Measurements from ENCODE around the gene PNMA5. TPM values are rescaled to one million over a fixed set of nuclear protein-coding genes. Genes with fewer than 3 reads are reported as not detected.
"Not testable (repeated sequence)": the region's sequence is repeated elsewhere in the genome, so short reads cannot be mapped to it uniquely, and the experiment has no call there.

Gene PNMA5
- total RNA-seq, 6 donors from 2014 or later: not detected

DNA sequence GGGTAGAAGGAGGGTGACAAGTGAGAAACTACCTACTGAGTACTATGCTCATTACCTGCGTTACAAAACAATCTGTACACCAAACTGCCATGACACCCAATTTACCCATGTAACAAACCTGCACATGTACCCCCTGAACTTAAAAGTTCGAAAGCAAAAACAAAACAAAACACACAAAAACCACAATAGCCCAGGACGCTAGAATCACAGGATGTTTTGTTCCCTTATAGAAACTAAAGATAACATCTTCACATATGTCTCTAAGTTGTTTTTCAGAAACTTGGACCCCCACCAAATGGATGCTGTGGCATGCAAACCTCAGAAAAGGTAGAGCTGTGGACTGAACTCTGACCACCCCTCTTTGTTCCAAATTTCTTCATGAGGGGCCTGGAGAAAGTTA, 25.2 kb upstream of the PNMA5 start:
- Histone ChIP-seq H3K36me3 (no peaks in the 10 kb centered on the region), H3K27ac (no peak overlapping the region), H3K4me1 (no peaks in the 10 kb centered on the region), H3K9me3 (no peaks in the 10 kb centered on the region), H3K4me3 (no peak overlapping the region), H3K27me3 (no peaks in the 10 kb centered on the region)
- 46 to 47% methylated on average over 3 of the region's 3 CpGs for WGBS, 2 donors
- ATAC-seq (ENCODE audit: low FRiP score in 2 of 2) (no peak), DNase-seq (no peak)
- TF ChIP-seq POLR2A (IDR thresholded peaks at IDR 0.05) (no peak), EP300 (IDR thresholded peaks at IDR 0.05) (no peak), POLR2AphosphoS5 (IDR thresholded peaks at IDR 0.05) (no peak)
- TF ChIP-seq, protein P1, sequence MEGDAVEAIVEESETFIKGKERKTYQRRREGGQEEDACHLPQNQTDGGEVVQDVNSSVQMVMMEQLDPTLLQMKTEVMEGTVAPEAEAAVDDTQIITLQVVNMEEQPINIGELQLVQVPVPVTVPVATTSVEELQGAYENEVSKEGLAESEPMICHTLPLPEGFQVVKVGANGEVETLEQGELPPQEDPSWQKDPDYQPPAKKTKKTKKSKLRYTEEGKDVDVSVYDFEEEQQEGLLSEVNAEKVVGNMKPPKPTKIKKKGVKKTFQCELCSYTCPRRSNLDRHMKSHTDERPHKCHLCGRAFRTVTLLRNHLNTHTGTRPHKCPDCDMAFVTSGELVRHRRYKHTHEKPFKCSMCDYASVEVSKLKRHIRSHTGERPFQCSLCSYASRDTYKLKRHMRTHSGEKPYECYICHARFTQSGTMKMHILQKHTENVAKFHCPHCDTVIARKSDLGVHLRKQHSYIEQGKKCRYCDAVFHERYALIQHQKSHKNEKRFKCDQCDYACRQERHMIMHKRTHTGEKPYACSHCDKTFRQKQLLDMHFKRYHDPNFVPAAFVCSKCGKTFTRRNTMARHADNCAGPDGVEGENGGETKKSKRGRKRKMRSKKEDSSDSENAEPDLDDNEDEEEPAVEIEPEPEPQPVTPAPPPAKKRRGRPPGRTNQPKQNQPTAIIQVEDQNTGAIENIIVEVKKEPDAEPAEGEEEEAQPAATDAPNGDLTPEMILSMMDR (IDR thresholded peaks at IDR 0.05): no peak

DNA sequence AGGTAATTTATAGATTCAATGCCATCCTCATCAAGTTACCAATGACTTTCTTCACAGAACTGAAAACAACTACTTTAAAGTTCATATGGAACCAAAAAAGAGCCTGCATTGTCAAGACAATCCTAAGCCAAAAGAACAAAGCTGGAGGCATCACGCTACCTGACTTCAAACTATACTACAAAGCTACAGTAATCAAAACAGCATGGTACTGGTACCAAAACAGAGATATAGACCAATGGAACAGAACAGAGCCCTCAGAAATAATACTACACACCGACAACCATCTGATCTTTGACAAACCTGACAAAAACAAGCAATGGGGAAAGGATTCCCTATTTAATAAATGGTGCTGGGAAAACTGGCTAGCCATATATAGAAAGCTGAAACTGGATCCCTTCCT, 23.3 kb upstream of the PNMA5 start:
- ATAC-seq (ENCODE audit: low FRiP score in 2 of 2); H3K4me1 ChIP-seq; H3K27me3 ChIP-seq; H3K36me3 ChIP-seq; H3K4me3 ChIP-seq; H3K9me3 ChIP-seq; H3K27ac ChIP-seq; DNase-seq: not testable (repeated sequence)
- WGBS, 2 donors: 59 to 80% methylated on average over 2 of the region's 2 CpGs

DNA sequence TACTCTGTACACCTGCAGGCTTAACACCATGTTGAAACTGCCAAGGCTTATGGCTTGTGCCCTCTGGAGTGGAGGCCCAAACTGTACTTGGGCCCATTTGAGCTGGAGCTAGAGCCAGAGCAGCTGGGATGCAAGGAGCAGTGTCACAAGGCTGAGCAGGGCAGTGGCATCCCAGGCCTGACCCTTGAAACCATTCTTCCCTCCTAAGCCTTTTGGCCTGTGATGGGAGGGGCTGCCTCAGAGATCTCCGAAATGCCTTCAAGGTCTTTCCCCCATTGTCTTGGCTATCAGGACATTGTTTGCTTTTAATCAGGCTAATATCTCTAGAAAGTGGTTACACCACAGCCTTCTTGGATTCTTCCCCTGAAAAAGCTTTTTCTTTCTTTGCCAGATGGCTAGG, 10.9 kb upstream of the PNMA5 start:
- Histone ChIP-seq H3K36me3 (no peaks in the 10 kb centered on the region), H3K4me1 (no peaks in the 10 kb centered on the region), H3K27ac (no peak overlapping the region), H3K27me3 (no peaks in the 10 kb centered on the region), H3K9me3 (no peaks in the 10 kb centered on the region), H3K4me3 (no peak overlapping the region)
- ATAC-seq (ENCODE audit: low FRiP score in 2 of 2): no peak
- TF ChIP-seq POLR2AphosphoS5 (IDR thresholded peaks at IDR 0.05) (no peak), EP300 (IDR thresholded peaks at IDR 0.05) (no peak)
- 74 to 75% methylated on average over 1 of the region's 1 CpG for whole genome bisulfite sequencing, 2 donors
- no peak for DNase-seq

DNA sequence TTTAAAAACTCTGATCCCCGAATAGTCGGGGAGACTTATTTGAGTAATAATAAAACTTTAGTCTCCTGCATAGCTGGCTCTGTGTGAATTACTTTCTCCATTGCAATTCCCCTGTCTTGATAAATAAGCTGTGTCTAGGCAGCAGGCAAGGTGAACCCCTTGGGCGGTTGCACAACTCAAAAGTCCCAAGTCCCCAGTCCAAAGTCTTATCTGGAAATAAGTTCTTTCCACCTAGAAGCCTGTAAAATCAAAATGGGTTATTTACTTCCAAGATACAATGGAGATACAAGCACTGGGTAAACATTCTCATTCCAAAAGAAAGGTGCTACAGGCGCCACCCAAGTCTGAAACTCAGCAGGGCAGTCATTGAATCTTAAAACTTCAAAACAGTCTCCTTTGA, 10.1 kb upstream of the PNMA5 start:
- ATAC-seq (ENCODE audit: low FRiP score in 2 of 2) (no peak), DNase-seq (no peak)
- H3K4me1 ChIP-seq: no peaks in the 10 kb centered on the region
- H3K27me3 ChIP-seq: no peaks in the 10 kb centered on the region
- no peaks in the 10 kb centered on the region for H3K36me3 ChIP-seq
- no peak overlapping the region for H3K4me3 ChIP-seq
- no peak overlapping the region for H3K27ac ChIP-seq
- no peaks in the 10 kb centered on the region for H3K9me3 ChIP-seq
- 68 to 72% methylated on average over 3 to 4 of the region's 4 CpGs for WGBS, 2 donors
- TF ChIP-seq POLR2AphosphoS5 (IDR thresholded peaks at IDR 0.05) (no peak), EP300 (IDR thresholded peaks at IDR 0.05) (no peak), POLR2A (IDR thresholded peaks at IDR 0.05) (no peak)
- TF ChIP-seq, protein P1 (IDR thresholded peaks at IDR 0.05): no peak

- ATAC-seq (ENCODE audit: low FRiP score in 2 of 2): not testable (repeated sequence)
Observed at GRCh38 chrX:153002182-153002581, 8.3 kb upstream of the PNMA5 start.

DNA sequence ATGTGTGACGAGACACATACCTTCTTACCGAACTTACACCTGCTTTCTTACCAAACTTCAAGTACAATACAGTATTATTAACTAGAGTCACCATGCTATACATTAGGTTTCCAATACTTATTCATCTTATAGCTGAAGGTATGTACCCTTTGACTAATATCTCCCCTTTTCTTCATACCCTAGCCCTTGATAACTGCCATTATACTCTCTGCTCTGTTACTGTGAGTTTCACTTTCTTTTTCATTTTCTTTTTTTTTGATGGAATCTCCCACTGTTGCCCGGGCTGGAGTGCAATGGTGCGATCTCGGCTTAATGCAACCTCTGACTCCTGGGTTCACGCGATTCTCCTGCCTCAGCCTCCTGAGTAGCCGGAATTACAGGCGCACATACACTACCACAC, 3.4 kb upstream of the PNMA5 start:
- Histone ChIP-seq H3K4me3 (no peak overlapping the region), H3K27ac (no peak overlapping the region), H3K36me3 (no peaks in the 10 kb centered on the region), H3K27me3 (no peaks in the 10 kb centered on the region), H3K4me1 (no peaks in the 10 kb centered on the region), H3K9me3 (no peaks in the 10 kb centered on the region)
- DNase-seq (no peak), ATAC-seq (ENCODE audit: low FRiP score in 2 of 2) (no peak)
- WGBS, 2 donors: 77 to 87% methylated on average over 9 of the region's 9 CpGs
- TF ChIP-seq, protein P1 (IDR thresholded peaks at IDR 0.05): no peak
- TF ChIP-seq POLR2AphosphoS5 (IDR thresholded peaks at IDR 0.05) (no peak), POLR2A (IDR thresholded peaks at IDR 0.05) (no peak), EP300 (IDR thresholded peaks at IDR 0.05) (no peak)

More at GRCh38 chrX:153002182-153002581, 8.3 kb upstream of the PNMA5 start:
- H3K36me3 ChIP-seq, H3K9me3 ChIP-seq, DNase-seq, H3K4me3 ChIP-seq, H3K27me3 ChIP-seq, H3K27ac ChIP-seq, H3K4me1 ChIP-seq: not testable (repeated sequence)
- 55 to 100% methylated on average over 2 of the region's 2 CpGs for WGBS, 2 donors
